ENCODE results near the gene FGD6. TPM values are rescaled to one million over a fixed set of nuclear protein-coding genes. Genes with fewer than 3 reads are reported as not detected.
"Not testable (repeated sequence)": the region's sequence is repeated elsewhere in the genome, so short reads cannot be mapped to it uniquely, and the experiment has no call there.

The FGD6 gene
- total RNA-seq, 2 donors from 2014 or later: 9.8 to 21.8 TPM

- Histone ChIP-seq H3K9ac (ENCODE audit: low read depth in 2 of 2, low read length in 2 of 2) (no peak overlapping the region), H3K4me1 (no peaks in the 10 kb centered on the region), H3K27me3 (no peaks in the 10 kb centered on the region), H3K27ac (no peak overlapping the region), H3K9me3 (no peaks in the 10 kb centered on the region), H3K36me3 (no peaks in the 10 kb centered on the region), H3K4me3 (no peak overlapping the region)
- intact Hi-C loops (cut with DNase I): no loop called here
- TF ChIP-seq CTCF (IDR thresholded peaks at IDR 0.05): no peak
- no peak for DNase-seq
Measured at GRCh38 chr12:95104919-95105452, 112.3 kb downstream of the FGD6 start.

GRCh38 chr12:95102916-95103671 lies 114.2 kb downstream of the FGD6 start:
- H3K4me1 ChIP-seq: no peaks in the 10 kb centered on the region
- intact Hi-C loops (cut with DNase I): no loop called here
- H3K9me3 ChIP-seq: no peaks in the 10 kb centered on the region
- H3K4me3 ChIP-seq: no peak overlapping the region
- H3K27me3 ChIP-seq: no peaks in the 10 kb centered on the region
- TF ChIP-seq CTCF (IDR thresholded peaks at IDR 0.05): no peak
- H3K36me3 ChIP-seq: no peaks in the 10 kb centered on the region
- no peak overlapping the region for H3K9ac ChIP-seq (ENCODE audit: low read depth in 2 of 2, low read length in 2 of 2)
- peak overlapping the region; percentile 55 for H3K27ac ChIP-seq
- peak; percentile 31 for DNase-seq

- H3K36me3 ChIP-seq; H3K9me3 ChIP-seq; H3K9ac ChIP-seq (ENCODE audit: low read depth in 2 of 2, low read length in 2 of 2); H3K4me3 ChIP-seq; intact Hi-C loops (cut with DNase I); H3K4me1 ChIP-seq; DNase-seq; H3K27me3 ChIP-seq: not testable (repeated sequence)
- H3K27ac ChIP-seq: peak overlapping the region; percentile 55
Measured at GRCh38 chr12:95101957-95102356, 115.3 kb downstream of the FGD6 start.

GRCh38 chr12:95100264-95101190 lies 116.7 kb downstream of the FGD6 start:
- no peak overlapping the region for H3K27ac ChIP-seq
- H3K4me3 ChIP-seq: no peak overlapping the region
- no peaks in the 10 kb centered on the region for H3K27me3 ChIP-seq
- no peaks in the 10 kb centered on the region for H3K36me3 ChIP-seq
- no peaks in the 10 kb centered on the region for H3K9me3 ChIP-seq
- DNase-seq: no peak
- intact Hi-C loops (cut with DNase I): no loop called here
- TF ChIP-seq CTCF (IDR thresholded peaks at IDR 0.05): no peak
- no peaks in the 10 kb centered on the region for H3K4me1 ChIP-seq
- no peak overlapping the region for H3K9ac ChIP-seq (ENCODE audit: low read depth in 2 of 2, low read length in 2 of 2)

GRCh38 chr12:95099270-95099790 lies 117.9 kb downstream of the FGD6 start:
- H3K4me3 ChIP-seq: no peak overlapping the region
- intact Hi-C loops (cut with DNase I): no loop called here
- no peaks in the 10 kb centered on the region for H3K36me3 ChIP-seq
- H3K9me3 ChIP-seq: no peaks in the 10 kb centered on the region
- no peaks in the 10 kb centered on the region for H3K27me3 ChIP-seq
- no peak overlapping the region for H3K27ac ChIP-seq
- no peak for TF ChIP-seq CTCF (IDR thresholded peaks at IDR 0.05)
- no peaks in the 10 kb centered on the region for H3K4me1 ChIP-seq
- DNase-seq: no peak
- H3K9ac ChIP-seq (ENCODE audit: low read depth in 2 of 2, low read length in 2 of 2): no peak overlapping the region
